Measurements from ENCODE around the gene PGBD2. TPM values are rescaled to one million over a fixed set of nuclear protein-coding genes. Genes with fewer than 3 reads are reported as not detected.
"Not testable (repeated sequence)": the region's sequence is repeated elsewhere in the genome, so short reads cannot be mapped to it uniquely, and the experiment has no call there.

The PGBD2 gene
- total and polyA plus RNA-seq, 2 of the 4 experiments (the other 2 are of a cell fraction) = 4.8 to 6.8 TPM

DNA sequence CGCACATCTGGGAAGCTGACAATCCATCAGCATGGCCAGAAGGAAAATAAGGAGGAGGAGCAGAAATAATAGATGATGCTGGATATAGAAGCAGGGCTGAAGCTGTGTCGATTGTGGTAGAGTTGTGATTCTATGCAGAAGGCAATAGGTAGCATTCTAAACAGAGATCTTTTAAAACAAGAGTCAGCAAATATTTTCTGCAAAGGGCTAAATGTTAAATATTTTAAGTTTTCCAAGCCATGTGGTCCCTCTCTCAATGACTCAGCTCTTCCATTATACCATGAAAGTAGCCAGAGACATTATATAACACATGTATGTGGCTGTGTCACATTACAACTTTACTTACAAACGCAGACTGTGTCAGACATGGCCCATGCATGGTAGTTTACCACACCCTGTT lies 21.2 kb downstream of the PGBD2 start:
- H3K27me3 ChIP-seq (ENCODE audit: control insufficient read depth, insufficient read depth, low read length); H3K9me3 ChIP-seq (ENCODE audit: control insufficient read depth, insufficient read depth, low read length); H3K9me1 ChIP-seq (ENCODE audit: insufficient read depth, low read length); H3K23ac ChIP-seq (ENCODE audit: low read depth, low read length); H4K91ac ChIP-seq (ENCODE audit: insufficient read depth, low read depth, low read length); H2BK15ac ChIP-seq (ENCODE audit: low read depth, low read length); in situ Hi-C loops (cut with MboI; ENCODE audit: low sequenced_read_pairs); H4K8ac ChIP-seq (ENCODE audit: low read depth in 2 of 2, low read length in 2 of 2); H3K27ac ChIP-seq (ENCODE audit: insufficient read depth, low read length); H3K4me1 ChIP-seq (ENCODE audit: control insufficient read depth, insufficient read depth, low read length); ATAC-seq (ENCODE audit: low read depth); H3K18ac ChIP-seq (ENCODE audit: low read depth, low read length); H2AFZ ChIP-seq (replicated peaks; ENCODE audit: low read length, poor library complexity); BruUV-seq (replicated peaks); H3K79me1 ChIP-seq (ENCODE audit: low read depth in 1 of 2, low read length in 2 of 2); intact Hi-C loops (cut with micrococcal nuclease); H3K14ac ChIP-seq (replicated peaks; ENCODE audit: low read depth, low read length); H3K56ac ChIP-seq (ENCODE audit: extremely low read depth, insufficient read depth, low read length); H2AK9ac ChIP-seq (replicated peaks; ENCODE audit: low read depth, low read length, poor library complexity); H3K4me3 ChIP-seq (ENCODE audit: insufficient read depth, low read depth, low read length); H3K9ac ChIP-seq (ENCODE audit: low read depth, low read length); H3K36me3 ChIP-seq (ENCODE audit: control insufficient read depth, insufficient read depth, low read length); CTCF ChIA-PET; dilution Hi-C loops (cut with HindIII; ENCODE audit: low sequenced_read_pairs, unreplicated experiment); POLR2A ChIA-PET (ENCODE audit: unreplicated experiment); H2BK5ac ChIP-seq (ENCODE audit: low read depth, low read length, poor library complexity, severe bottlenecking); H4K5ac ChIP-seq (ENCODE audit: low read depth, low read length); H3K4ac ChIP-seq (ENCODE audit: low read depth, low read length); DNase-seq; H4K20me1 ChIP-seq (ENCODE audit: insufficient read depth, low read length): not testable (repeated sequence)
- H2AK5ac ChIP-seq (ENCODE audit: low read depth, low read length) = peak overlapping the region; percentile 1; the same call in 1 of the 2 replicates
- 0 out of 2 replicates have a peak overlapping the region, but pooled peaks have one; percentile 1 for H2BK20ac ChIP-seq (ENCODE audit: low read depth, low read length)
- WGBS, 2 experiments (ENCODE audit: extremely low coverage in 2 of 2, insufficient read length in 1 of 2) = 80% methylated on average over 1 of the region's 3 CpGs; no CpG with 5 or more reads in 1 of the 2 experiments
- H3K4me2 ChIP-seq (ENCODE audit: low read depth, low read length) = peak overlapping the region; percentile 6; the same call in 1 of the 2 replicates
- peak overlapping the region; percentile 6 for H2BK120ac ChIP-seq (ENCODE audit: low read depth, low read length)

DNA sequence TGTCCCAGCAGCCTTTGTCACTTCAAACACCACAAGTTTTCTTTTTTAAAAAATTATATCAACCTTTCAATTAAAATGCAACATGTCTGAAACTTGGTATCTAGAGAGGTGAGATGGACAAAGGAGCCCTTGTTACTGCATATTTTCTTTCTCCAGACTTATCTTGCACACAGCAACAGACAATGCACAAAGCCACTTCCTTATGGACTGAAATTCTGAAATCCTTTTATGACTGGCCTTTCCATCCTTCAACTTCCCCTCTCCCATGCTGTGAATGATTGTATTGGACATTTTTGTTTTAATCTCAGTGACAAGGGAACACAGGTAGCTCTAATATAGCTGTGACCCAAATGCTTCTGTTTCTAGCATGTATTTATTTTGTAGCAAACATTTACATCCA lies 22.1 kb downstream of the PGBD2 start:
- dilution Hi-C loops (cut with HindIII; ENCODE audit: low sequenced_read_pairs, unreplicated experiment) = not testable (repeated sequence)

More for the DNA sequence above, 22.1 kb downstream of the PGBD2 start:
- H2BK20ac ChIP-seq (ENCODE audit: low read depth, low read length); H3K9me3 ChIP-seq (ENCODE audit: control insufficient read depth, insufficient read depth, low read length); H4K5ac ChIP-seq (ENCODE audit: low read depth, low read length); H3K4me3 ChIP-seq (ENCODE audit: insufficient read depth, low read depth, low read length); H4K20me1 ChIP-seq (ENCODE audit: insufficient read depth, low read length); CTCF ChIA-PET; H2AFZ ChIP-seq (replicated peaks; ENCODE audit: low read length, poor library complexity); H2BK5ac ChIP-seq (ENCODE audit: low read depth, low read length, poor library complexity, severe bottlenecking); H4K8ac ChIP-seq (ENCODE audit: low read depth in 2 of 2, low read length in 2 of 2); H3K36me3 ChIP-seq (ENCODE audit: control insufficient read depth, insufficient read depth, low read length); H2AK9ac ChIP-seq (replicated peaks; ENCODE audit: low read depth, low read length, poor library complexity); H3K9ac ChIP-seq (ENCODE audit: low read depth, low read length); H3K27ac ChIP-seq (ENCODE audit: insufficient read depth, low read length); H3K79me1 ChIP-seq (ENCODE audit: low read depth in 1 of 2, low read length in 2 of 2); H2BK120ac ChIP-seq (ENCODE audit: low read depth, low read length); intact Hi-C loops (cut with micrococcal nuclease); H3K27me3 ChIP-seq (ENCODE audit: control insufficient read depth, insufficient read depth, low read length); H3K9me1 ChIP-seq (ENCODE audit: insufficient read depth, low read length); H3K4ac ChIP-seq (ENCODE audit: low read depth, low read length); H3K4me1 ChIP-seq (ENCODE audit: control insufficient read depth, insufficient read depth, low read length); H3K23ac ChIP-seq (ENCODE audit: low read depth, low read length); H2AK5ac ChIP-seq (ENCODE audit: low read depth, low read length); in situ Hi-C loops (cut with MboI; ENCODE audit: low sequenced_read_pairs); H3K18ac ChIP-seq (ENCODE audit: low read depth, low read length); H2BK15ac ChIP-seq (ENCODE audit: low read depth, low read length); H3K56ac ChIP-seq (ENCODE audit: extremely low read depth, insufficient read depth, low read length); H3K14ac ChIP-seq (replicated peaks; ENCODE audit: low read depth, low read length); H3K4me2 ChIP-seq (ENCODE audit: low read depth, low read length); H4K91ac ChIP-seq (ENCODE audit: insufficient read depth, low read depth, low read length); ATAC-seq (ENCODE audit: low read depth); BruUV-seq (replicated peaks); DNase-seq: not testable (repeated sequence)
- POLR2A ChIA-PET (ENCODE audit: unreplicated experiment) = interaction anchor here (0.7 kb wide), 1 partner anchor 21 kb away, joined by 3 read pairs; no protein-coding TSS in a partner anchor

Data from IMR-90 (cell line).